ENCODE results near the gene RASGRF2. TPM values are rescaled to one million over a fixed set of nuclear protein-coding genes. Genes with fewer than 3 reads are reported as not detected.

Gene RASGRF2
- total RNA-seq, 4 donors from 2014 or later = 13.0 to 45.9 (median 20.0) TPM

- TF ChIP-seq, protein P1, sequence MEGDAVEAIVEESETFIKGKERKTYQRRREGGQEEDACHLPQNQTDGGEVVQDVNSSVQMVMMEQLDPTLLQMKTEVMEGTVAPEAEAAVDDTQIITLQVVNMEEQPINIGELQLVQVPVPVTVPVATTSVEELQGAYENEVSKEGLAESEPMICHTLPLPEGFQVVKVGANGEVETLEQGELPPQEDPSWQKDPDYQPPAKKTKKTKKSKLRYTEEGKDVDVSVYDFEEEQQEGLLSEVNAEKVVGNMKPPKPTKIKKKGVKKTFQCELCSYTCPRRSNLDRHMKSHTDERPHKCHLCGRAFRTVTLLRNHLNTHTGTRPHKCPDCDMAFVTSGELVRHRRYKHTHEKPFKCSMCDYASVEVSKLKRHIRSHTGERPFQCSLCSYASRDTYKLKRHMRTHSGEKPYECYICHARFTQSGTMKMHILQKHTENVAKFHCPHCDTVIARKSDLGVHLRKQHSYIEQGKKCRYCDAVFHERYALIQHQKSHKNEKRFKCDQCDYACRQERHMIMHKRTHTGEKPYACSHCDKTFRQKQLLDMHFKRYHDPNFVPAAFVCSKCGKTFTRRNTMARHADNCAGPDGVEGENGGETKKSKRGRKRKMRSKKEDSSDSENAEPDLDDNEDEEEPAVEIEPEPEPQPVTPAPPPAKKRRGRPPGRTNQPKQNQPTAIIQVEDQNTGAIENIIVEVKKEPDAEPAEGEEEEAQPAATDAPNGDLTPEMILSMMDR (IDR thresholded peaks at IDR 0.05) = no peak
- DNase-seq (ENCODE audit: low spot score) = no peak
- no peak for ATAC-seq (ENCODE audit: low FRiP score)
These were observed 4.8 kb downstream of the RASGRF2 start for GRCh38 chr5:80964919-80965318.

GRCh38 chr5:80967500-80968181, 7.5 kb downstream of the RASGRF2 start:
- peak; percentile 88 for ATAC-seq (ENCODE audit: low FRiP score)
- no peak for DNase-seq (ENCODE audit: low spot score)
- TF ChIP-seq, protein P1 (IDR thresholded peaks at IDR 0.05) = no peak

GRCh38 chr5:80973027-80973426, 12.9 kb downstream of the RASGRF2 start:
- TF ChIP-seq, protein P1 (IDR thresholded peaks at IDR 0.05) = no peak
- ATAC-seq (ENCODE audit: low FRiP score) = no peak

DNA sequence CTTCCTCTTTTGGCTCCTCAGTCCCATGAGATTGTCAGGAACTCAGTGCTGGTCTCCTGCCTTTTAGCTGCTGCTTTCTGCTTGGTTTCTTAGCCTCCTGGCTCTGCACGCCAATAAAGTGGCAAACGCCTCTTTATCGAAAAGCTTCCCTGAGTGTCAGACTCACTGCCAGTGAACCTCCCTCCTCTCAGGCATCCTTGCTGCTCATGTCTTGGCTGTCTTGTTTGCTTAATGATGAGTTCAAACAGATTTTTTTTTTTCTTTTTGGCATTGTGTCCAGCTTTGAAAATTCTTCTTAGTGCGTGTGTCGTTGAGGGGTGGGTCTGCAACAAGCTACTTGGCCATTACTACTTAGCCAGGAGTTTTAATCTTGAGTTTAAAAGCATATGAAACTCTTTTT, 14.9 kb downstream of the RASGRF2 start:
- no peak for ATAC-seq (ENCODE audit: low FRiP score)
- TF ChIP-seq, protein P1 (IDR thresholded peaks at IDR 0.05) = no peak
- DNase-seq (ENCODE audit: low spot score) = no peak

More at GRCh38 chr5:80973027-80973426, 12.9 kb downstream of the RASGRF2 start:
- DNase-seq (ENCODE audit: low spot score) = no peak

GRCh38 chr5:80976985-80977384, 16.8 kb downstream of the RASGRF2 start:
- TF ChIP-seq, protein P1 (IDR thresholded peaks at IDR 0.05) = no peak
- ATAC-seq (ENCODE audit: low FRiP score) = no peak
- no peak for DNase-seq (ENCODE audit: low spot score)

DNA sequence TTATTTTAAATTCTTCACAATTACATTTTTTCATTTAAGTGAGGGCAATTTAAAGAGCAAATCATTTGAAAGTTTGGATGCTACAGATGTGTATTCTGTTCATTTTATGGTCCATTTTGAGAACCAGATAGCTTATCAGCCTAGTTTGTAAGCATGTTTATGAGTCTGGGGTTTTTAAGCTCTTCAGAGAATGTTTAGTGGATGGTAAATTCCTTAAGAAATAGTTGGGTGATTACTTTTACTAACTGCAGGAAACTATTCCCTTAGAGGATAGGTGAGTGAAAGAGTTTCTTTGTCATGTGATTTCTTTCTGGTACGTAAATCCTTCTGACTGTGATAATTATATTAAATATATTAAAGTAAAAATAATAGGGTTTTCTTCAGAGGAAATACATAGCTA, 17.6 kb downstream of the RASGRF2 start:
- DNase-seq (ENCODE audit: low spot score) (no peak), ATAC-seq (ENCODE audit: low FRiP score) (no peak)
- TF ChIP-seq, protein P1 (IDR thresholded peaks at IDR 0.05) = no peak

- TF ChIP-seq, protein P1 (IDR thresholded peaks at IDR 0.05) = no peak
- no peak for DNase-seq (ENCODE audit: low spot score)
These were observed 18.7 kb downstream of the RASGRF2 start for GRCh38 chr5:80978772-80979317.

More at GRCh38 chr5:80978772-80979317, 18.7 kb downstream of the RASGRF2 start:
- no peak for ATAC-seq (ENCODE audit: low FRiP score)

Measured in omental fat pad (tissue), 4 donors.